NCI-H446 (cell line): ENCODE results near the gene CLCN7.

ENCODE experiments used
- DNase-seq, 2 experiments: peaks; one replicate each; lab custom pipeline; 2025; lab: John Stamatoyannopoulos, UW

Gene CLCN7

GRCh38 chr16:1464196-1464893, 10.5 kb downstream of the CLCN7 start:
- no peak for DNase-seq

GRCh38 chr16:1461146-1461545, 13.7 kb downstream of the CLCN7 start:
- no peak for DNase-seq

GRCh38 chr16:1460602-1461138, 14.2 kb downstream of the CLCN7 start:
- no peak for DNase-seq

- no peak for DNase-seq
These were observed 14.9 kb downstream of the CLCN7 start for GRCh38 chr16:1459967-1460366.

- DNase-seq = no peak
These were observed 15.9 kb downstream of the CLCN7 start for GRCh38 chr16:1458977-1459341.

- no peak for DNase-seq
These were observed 16.4 kb downstream of the CLCN7 start for GRCh38 chr16:1458336-1458976.

GRCh38 chr16:1457489-1458245, 17.2 kb downstream of the CLCN7 start:
- DNase-seq = no peak

- DNase-seq = no peak
These were observed 17.9 kb downstream of the CLCN7 start for GRCh38 chr16:1456951-1457350.

- no peak for DNase-seq
These were observed 19.3 kb downstream of the CLCN7 start for GRCh38 chr16:1455190-1456171.

- no peak for DNase-seq
These were observed 20.3 kb downstream of the CLCN7 start for GRCh38 chr16:1454561-1454960.

GRCh38 chr16:1453316-1453715, 21.5 kb downstream of the CLCN7 start:
- no peak for DNase-seq

GRCh38 chr16:1452530-1452929, 22.3 kb downstream of the CLCN7 start:
- no peak for DNase-seq

GRCh38 chr16:1451702-1452392, 23.0 kb downstream of the CLCN7 start:
- no peak for DNase-seq

GRCh38 chr16:1450841-1451240, 24.0 kb downstream of the CLCN7 start:
- DNase-seq = no peak

GRCh38 chr16:1450218-1450617, 24.6 kb downstream of the CLCN7 start:
- no peak for DNase-seq

- no peak for DNase-seq
These were observed 25.5 kb downstream of the CLCN7 start for GRCh38 chr16:1449201-1449788.

- DNase-seq = no peak
These were observed 26.2 kb downstream of the CLCN7 start for GRCh38 chr16:1448536-1449116.

GRCh38 chr16:1447965-1448364, 26.9 kb downstream of the CLCN7 start:
- no peak for DNase-seq

GRCh38 chr16:1446296-1447080, 28.3 kb downstream of the CLCN7 start:
- DNase-seq = no peak
